Neutrophil (primary cell): ENCODE data around the gene ADAMTS17.

Experiments
- H3K27ac ChIP-seq: fragments of 200-600 bp; sonication (generic); 2 replicates; pipeline ENCODE4 v1.5.1; 2016; ENCODE audit warnings: mild to moderate bottlenecking, moderate library complexity
- H3K27me3 ChIP-seq: fragments of 200-600 bp; sonication (generic); 2 replicates; pipeline ENCODE4 v1.6.0; 2016; ENCODE audit warnings: mild to moderate bottlenecking
- H3K36me3 ChIP-seq: fragments of 200-600 bp; sonication (generic); 2 replicates; pipeline ENCODE4 v1.5.1; 2017
- H3K4me1 ChIP-seq, 2 experiments: fragments of 200-600 bp in 1 of 2; sonication (generic) in 1 of 2; 1 replicate in 1 of 2; 2 replicates in 1 of 2; pipeline versions ENCODE4 v1.5.1 to v1.6.1; 2013 to 2016; ENCODE audit warnings: low read depth in 1 of 2, low read length in 1 of 2, mild to moderate bottlenecking in 1 of 2, moderate library complexity in 1 of 2; ENCODE audit not compliant: control insufficient read depth in 1 of 2, insufficient read depth in 1 of 2
- H3K4me3 ChIP-seq, 2 experiments: fragments of 200-600 bp in 1 of 2; sonication (generic) in 1 of 2; 1 replicate in 1 of 2; 2 replicates in 1 of 2; pipeline ENCODE4 v1.5.1; 2013 to 2016; ENCODE audit warnings: low read depth in 1 of 2, low read length in 1 of 2, mild to moderate bottlenecking in 1 of 2, moderate library complexity in 1 of 2
- H3K9me3 ChIP-seq: fragments of 200-600 bp; sonication (generic); 2 replicates; pipeline ENCODE4 v1.5.1; 2016
- TF ChIP-seq, protein P1 (sequence below): fragments of 200-600 bp; sonication (generic); IDR thresholded peaks from 2 replicates; pipeline ENCODE4 v1.5.1; 2016; ENCODE audit warnings: antibody characterized with exemption

The ADAMTS17 gene

GRCh38 chr15:100189319-100189718 is 152.5 kb downstream of the ADAMTS17 start:
- no peaks in the 10 kb centered on the region for H3K27me3 ChIP-seq
- no peak overlapping the region for H3K27ac ChIP-seq
- TF ChIP-seq, protein P1, sequence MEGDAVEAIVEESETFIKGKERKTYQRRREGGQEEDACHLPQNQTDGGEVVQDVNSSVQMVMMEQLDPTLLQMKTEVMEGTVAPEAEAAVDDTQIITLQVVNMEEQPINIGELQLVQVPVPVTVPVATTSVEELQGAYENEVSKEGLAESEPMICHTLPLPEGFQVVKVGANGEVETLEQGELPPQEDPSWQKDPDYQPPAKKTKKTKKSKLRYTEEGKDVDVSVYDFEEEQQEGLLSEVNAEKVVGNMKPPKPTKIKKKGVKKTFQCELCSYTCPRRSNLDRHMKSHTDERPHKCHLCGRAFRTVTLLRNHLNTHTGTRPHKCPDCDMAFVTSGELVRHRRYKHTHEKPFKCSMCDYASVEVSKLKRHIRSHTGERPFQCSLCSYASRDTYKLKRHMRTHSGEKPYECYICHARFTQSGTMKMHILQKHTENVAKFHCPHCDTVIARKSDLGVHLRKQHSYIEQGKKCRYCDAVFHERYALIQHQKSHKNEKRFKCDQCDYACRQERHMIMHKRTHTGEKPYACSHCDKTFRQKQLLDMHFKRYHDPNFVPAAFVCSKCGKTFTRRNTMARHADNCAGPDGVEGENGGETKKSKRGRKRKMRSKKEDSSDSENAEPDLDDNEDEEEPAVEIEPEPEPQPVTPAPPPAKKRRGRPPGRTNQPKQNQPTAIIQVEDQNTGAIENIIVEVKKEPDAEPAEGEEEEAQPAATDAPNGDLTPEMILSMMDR = no peak
- H3K4me1 ChIP-seq = no peaks in the 10 kb centered on the region
- no peak overlapping the region for H3K4me3 ChIP-seq
- no peaks in the 10 kb centered on the region for H3K9me3 ChIP-seq
- no peaks in the 10 kb centered on the region for H3K36me3 ChIP-seq

GRCh38 chr15:100187677-100188076 is 154.1 kb downstream of the ADAMTS17 start:
- H3K27ac ChIP-seq = no peak overlapping the region
- no peaks in the 10 kb centered on the region for H3K27me3 ChIP-seq
- no peaks in the 10 kb centered on the region for H3K9me3 ChIP-seq
- H3K36me3 ChIP-seq = no peaks in the 10 kb centered on the region
- no peak overlapping the region for H3K4me3 ChIP-seq
- TF ChIP-seq, protein P1 = no peak
- H3K4me1 ChIP-seq = no peaks in the 10 kb centered on the region

GRCh38 chr15:100186960-100187359 is 154.8 kb downstream of the ADAMTS17 start:
- Histone ChIP-seq H3K36me3 (no peaks in the 10 kb centered on the region), H3K4me1 (no peaks in the 10 kb centered on the region), H3K9me3 (no peaks in the 10 kb centered on the region), H3K27ac (no peak overlapping the region), H3K4me3 (no peak overlapping the region), H3K27me3 (no peaks in the 10 kb centered on the region)
- TF ChIP-seq, protein P1 = no peak

DNA sequence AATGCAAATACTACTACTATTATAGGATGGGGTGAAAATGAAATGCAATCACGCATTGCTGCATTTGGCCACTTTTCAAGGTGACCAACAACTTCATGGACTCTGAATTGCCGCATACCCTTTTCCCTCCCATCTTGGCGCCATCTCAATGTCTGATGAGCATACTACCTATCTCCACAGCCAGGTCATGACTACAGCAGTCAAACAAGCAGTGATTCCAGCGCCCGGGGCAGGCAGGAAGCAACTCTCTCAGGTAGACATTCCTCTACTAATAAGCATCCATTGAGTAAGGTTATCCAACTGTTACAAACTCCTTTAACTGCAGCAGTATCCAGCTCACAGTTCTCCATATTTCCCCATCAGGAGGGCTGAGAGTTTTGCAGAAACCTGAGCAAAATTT is 155.4 kb downstream of the ADAMTS17 start:
- TF ChIP-seq, protein P1 = no peak
- H3K27ac ChIP-seq = no peak overlapping the region
- no peaks in the 10 kb centered on the region for H3K4me1 ChIP-seq
- no peaks in the 10 kb centered on the region for H3K36me3 ChIP-seq
- H3K9me3 ChIP-seq = no peaks in the 10 kb centered on the region
- no peaks in the 10 kb centered on the region for H3K27me3 ChIP-seq
- H3K4me3 ChIP-seq = no peak overlapping the region

DNA sequence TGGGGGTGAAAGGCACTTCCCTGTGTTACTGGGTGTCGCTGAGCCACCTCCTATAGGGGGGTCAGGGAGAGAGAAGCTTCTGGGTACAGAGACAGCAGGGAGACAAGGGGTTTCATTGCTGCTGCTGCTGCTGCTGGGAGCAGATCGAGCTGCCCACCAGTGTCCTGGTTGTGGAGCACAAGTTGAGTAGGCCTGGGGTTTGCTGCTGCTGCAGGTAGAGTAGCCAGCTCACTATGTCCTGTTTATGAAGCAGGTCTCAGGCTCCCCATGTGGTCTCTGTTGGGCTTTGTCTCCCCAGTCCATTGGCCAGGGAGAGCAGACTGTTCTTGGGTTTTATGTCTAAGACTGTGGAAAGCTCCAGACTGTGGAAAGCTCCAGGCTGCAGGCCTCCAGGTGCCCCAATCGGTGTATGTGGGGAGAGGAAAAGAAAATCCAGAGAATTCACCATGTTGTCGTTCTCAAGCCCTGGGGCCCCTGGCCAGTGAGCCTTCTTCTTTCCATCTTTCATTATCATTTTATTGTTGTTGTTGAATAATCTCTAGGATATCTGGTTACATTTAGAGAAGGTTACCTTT is 157.8 kb downstream of the ADAMTS17 start:
- Histone ChIP-seq H3K4me1 (no peaks in the 10 kb centered on the region), H3K27ac (no peak overlapping the region), H3K9me3 (no peaks in the 10 kb centered on the region), H3K4me3 (no peak overlapping the region), H3K36me3 (no peaks in the 10 kb centered on the region), H3K27me3 (no peaks in the 10 kb centered on the region)
- TF ChIP-seq, protein P1 = no peak

DNA sequence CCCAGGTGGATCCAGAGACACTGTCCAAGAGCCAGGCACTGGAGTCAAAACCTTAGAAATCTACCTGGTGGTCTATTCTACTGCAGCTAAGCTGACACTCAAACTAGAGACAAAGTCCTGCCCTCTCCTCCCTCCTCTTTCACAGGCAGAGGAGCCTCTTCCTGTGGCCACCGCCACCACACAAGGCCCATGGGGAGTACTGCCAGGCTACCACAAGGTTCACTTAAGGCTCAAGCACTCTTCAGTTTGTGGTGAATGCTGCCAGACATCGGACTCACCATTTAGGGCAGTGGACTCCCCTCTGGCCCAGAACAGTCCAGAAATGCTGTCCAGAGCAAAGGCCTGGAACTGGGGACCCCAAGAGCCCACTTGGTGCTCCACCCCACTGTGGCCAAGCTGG is 160.9 kb downstream of the ADAMTS17 start:
- H3K36me3 ChIP-seq = no peaks in the 10 kb centered on the region
- H3K4me3 ChIP-seq = no peak overlapping the region
- H3K27me3 ChIP-seq = no peaks in the 10 kb centered on the region
- H3K4me1 ChIP-seq = no peaks in the 10 kb centered on the region
- H3K9me3 ChIP-seq = no peaks in the 10 kb centered on the region
- no peak overlapping the region for H3K27ac ChIP-seq
- TF ChIP-seq, protein P1 = no peak
